Stimulated activated CD8-positive, alpha-beta memory T cell treated with anti-CD3 and anti-CD28 coated beads, Interleukin-4, amount 100 ng/mL, for 24 hours (primary cell): ENCODE results near the gene CCM2.

Experiments
- DNase-seq: peaks from one replicate; pipeline ENCODE4 v3.0.0-alpha.2; 2020; ENCODE audit warnings: low read depth

Gene CCM2

DNA sequence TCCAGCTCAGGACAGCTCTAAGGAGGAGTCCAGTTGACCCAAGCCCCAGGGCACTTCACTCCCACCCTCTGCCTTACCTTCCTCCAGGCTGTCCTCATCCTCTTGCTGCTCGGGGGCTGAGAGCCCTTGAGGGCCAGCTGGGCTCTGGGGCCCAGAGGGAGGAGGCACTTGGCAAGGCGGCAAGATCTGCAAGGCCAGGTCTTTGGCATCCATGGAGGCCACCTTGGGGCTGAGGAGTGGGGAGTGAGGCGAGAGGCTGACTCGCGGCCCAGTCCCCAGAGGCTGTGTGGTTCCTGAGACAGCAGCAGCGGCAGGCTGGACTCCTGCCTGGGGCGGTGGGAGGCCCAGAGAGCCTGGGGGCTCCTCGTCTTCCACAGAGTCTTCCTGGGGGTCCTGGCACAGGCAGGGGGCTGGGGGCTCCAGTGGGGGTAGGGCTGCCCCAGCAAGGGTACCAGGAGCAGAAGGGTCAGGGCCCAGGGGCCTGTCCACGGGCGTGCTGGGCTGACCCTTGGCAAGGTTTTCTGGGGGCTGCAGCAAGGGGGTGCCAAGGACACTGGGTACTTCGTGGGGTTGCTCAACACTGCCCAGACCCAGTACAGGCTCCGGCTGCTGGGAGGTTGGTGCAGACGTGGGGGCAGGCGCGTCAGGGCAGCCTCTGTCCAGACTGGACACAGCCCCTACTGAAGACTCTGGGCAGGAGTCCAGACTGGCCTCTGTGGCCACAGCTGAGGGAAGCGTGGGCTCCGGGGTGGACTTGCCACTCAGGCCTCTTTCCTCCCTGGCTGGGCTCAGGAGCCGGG, 82.2 kb downstream of the CCM2 start:
- no peak for DNase-seq

DNA sequence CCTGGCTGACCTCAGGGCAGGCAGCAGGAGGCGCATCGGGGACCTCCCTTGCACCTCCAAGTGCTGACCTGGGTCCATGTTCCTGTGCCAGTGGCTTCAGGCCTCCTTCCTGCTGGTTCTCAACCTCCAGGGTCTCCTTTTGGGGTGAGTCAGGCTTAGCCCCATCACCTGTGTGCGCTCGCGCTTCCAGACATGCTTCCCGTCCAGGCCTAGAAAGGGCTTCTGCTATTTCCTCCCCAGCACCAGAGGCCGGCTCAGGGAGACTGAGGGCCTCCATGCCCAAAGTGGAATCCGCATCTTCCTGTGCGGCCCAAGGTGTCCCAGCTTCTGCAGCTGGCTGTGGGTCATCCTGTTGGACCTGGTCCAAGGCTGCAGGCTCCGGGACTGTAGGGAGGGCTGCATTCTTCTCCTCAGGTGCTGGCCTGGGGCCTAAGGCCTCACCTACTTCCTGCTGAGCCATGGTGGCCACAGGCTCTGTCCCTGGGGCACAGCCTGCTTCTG, 82.9 kb downstream of the CCM2 start:
- DNase-seq: no peak

- no peak for DNase-seq
Observed at GRCh38 chr7:45084336-45084735, 84.3 kb downstream of the CCM2 start.

GRCh38 chr7:45084901-45085618, 85.1 kb downstream of the CCM2 start:
- DNase-seq: no peak

GRCh38 chr7:45085619-45086200, 85.7 kb downstream of the CCM2 start:
- DNase-seq: no peak

DNA sequence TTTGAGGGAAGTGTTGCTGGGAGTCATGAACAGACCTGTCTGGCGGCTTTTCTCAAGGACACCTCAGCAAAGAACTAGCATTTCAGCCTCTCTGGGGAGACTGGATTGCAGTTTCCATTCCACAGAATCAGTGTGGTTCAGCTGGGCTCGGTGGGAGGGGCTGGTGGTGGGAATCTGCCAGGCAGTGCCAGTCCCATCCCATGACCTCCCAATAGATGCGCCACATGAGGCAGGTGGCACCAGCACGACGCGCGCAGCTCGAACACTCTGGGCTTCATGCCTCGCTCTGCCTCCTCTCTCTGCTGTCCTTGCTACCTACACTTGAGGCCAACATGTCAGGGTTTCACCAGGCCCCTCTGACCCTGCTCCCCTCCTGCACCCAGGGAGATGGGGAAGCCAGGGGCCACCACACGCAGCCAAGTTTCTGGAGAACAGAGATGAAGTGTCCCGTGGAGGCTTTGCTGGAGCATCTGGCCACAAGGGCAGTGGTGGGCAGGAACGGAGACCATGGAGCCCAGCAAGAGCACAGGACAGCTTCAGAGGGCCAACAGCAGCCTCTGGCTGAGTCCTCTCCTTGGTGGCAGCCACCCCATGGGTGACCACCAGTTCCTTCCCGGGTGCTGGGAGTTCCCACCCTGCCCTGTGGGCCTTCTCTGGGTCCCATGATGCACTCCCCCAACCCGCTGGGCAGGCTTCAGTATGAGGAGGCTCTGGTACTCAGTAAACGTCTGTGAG, 86.5 kb downstream of the CCM2 start:
- no peak for DNase-seq

GRCh38 chr7:45087301-45088145, 87.5 kb downstream of the CCM2 start:
- DNase-seq: no peak

DNA sequence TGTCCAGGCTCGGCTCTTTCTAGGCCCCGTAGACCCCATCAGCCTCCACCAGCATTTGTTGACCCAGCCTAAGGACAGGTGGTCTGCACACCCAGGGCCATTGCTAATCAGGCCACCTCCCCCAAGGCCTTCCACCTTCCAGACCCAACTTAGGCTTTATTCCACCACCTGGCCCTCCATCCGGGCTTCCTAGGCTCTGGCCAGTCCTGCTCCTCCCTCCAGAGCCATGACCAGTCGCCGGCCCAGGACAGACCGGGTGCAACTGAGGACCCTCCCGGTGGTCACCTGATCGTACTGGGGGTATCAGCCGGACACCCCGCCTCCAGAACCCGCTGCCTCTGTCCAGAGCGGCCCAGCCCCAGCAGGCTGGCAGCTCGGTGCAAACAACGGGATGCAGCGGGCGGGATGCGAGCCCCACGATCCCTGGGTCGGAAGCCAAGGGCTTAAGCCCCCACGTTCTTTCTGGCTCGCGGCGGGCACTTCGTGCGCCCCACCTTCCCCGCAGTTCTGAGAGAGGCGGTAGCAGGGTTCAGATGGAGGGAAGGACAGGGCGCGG, 88.2 kb downstream of the CCM2 start:
- DNase-seq: no peak

GRCh38 chr7:45088821-45089340, 88.9 kb downstream of the CCM2 start, which contains the start of gene NACAD:
Gene NACAD, minus strand, starts transcription at chr7:45088969. Its CDS starts 75 bp downstream, at chr7:45088894.
- DNase-seq: peak; percentile 7

GRCh38 chr7:45089341-45089891, 89.4 kb downstream of the CCM2 start:
- peak; percentile 57 for DNase-seq

- no peak for DNase-seq
Observed at GRCh38 chr7:45092100-45092930, 92.3 kb downstream of the CCM2 start.

DNA sequence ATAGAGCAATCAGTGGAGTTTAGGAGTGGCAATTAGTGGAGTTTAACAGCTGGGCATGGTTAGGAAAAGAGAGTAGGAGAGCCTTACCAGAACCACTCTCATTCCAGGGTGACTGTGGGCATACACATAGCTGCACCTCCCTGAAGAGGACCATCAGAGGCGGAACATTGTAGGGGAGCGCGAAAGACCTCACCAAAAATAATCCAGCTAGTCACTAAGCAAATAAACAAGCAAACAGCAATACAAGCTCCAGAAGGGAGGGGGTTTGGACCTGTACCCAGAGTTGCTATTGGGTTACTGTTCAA, 92.9 kb downstream of the CCM2 start:
- no peak for DNase-seq

- no peak for DNase-seq
Observed at GRCh38 chr7:45098983-45099839, 99.2 kb downstream of the CCM2 start.

DNA sequence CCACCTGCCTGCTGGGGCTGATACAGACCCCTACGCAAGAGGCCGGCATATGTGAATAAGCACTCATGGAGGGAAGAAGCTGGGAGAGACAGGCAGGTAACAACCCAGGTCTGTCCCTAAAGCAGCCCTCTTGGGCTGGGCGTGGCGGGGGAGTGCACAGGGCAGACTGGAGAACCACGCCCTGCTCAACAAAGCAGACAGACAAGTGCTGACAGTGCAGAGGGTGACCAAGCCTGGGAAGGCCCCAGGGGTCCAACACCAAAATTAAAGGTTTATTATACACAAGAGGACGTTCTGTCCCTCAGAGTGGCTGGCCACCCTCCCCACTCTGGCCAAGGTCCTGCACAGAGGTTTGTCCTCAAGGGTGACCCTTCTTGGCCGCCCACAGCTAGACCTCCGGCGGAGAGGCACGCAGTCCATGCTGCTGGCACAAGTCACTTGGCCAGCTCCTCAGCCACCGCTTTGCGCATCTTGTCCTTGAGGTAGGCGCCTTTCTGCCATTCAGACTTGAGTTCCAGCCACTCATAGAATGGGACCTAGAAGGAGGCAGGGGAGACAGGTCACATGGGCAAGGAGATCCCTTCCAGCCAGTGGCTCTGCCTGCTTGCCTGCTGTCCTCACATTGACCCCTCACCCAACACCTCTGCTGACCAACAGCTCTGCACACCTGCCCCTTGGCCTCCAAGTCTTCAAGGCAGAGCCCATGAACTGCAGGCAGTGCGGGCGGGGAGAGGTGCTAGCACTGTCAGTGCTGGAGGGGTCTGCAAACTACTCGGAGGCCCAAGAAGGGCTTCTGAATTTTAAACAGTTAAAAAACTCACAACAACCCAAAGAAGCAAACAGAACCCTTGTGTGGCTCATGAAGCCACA, 100.1 kb downstream of the CCM2 start:
- DNase-seq: no peak

- no peak for DNase-seq
Observed at GRCh38 chr7:45100761-45101480, 100.9 kb downstream of the CCM2 start.

DNA sequence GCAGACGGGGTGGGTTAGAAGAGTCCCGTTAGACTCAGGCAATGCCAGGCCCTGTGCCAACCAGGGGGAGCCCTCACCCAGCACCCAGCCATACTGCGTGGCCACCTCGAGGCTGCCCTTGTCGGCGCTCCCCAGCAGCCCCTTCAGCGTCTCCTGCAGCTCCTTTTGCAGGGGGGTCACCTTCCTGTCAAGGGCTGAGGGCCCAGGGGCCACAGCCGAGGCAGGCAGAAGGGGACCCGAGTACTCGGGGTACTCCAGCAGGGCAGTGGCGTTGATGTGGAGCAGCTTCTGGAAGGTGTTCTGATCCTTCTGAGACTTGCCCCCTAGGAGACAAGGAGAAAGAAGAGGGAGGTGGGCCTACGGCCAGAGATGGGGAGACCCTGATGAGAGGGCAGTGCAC, 101.7 kb downstream of the CCM2 start:
- no peak for DNase-seq
